NCI-H82 treated with DMSO at 0.1 percent for 48 hours (cell line): ENCODE results near the gene CFAP61.

Source experiments
- DNase-seq: peaks from one replicate; lab custom pipeline; 2025; ENCODE audit not compliant: unreplicated experiment; lab: John Stamatoyannopoulos, UW

CFAP61 gene

GRCh38 chr20:20391115-20391514 lies 338.8 kb downstream of the CFAP61 start:
- no peak for DNase-seq

GRCh38 chr20:20391766-20392165 lies 339.4 kb downstream of the CFAP61 start:
- no peak for DNase-seq

- no peak for DNase-seq
Measured at GRCh38 chr20:20393207-20394120, 341.1 kb downstream of the CFAP61 start.

GRCh38 chr20:20395087-20395486 lies 342.8 kb downstream of the CFAP61 start:
- no peak for DNase-seq

GRCh38 chr20:20395903-20396568 lies 343.7 kb downstream of the CFAP61 start:
- DNase-seq = no peak

GRCh38 chr20:20396794-20397193 lies 344.5 kb downstream of the CFAP61 start:
- no peak for DNase-seq

GRCh38 chr20:20398123-20398522 lies 345.8 kb downstream of the CFAP61 start:
- no peak for DNase-seq

GRCh38 chr20:20399531-20400500 lies 347.5 kb downstream of the CFAP61 start:
- DNase-seq = no peak

GRCh38 chr20:20401991-20402390 lies 349.7 kb downstream of the CFAP61 start:
- DNase-seq = no peak

GRCh38 chr20:20404633-20405032 lies 352.3 kb downstream of the CFAP61 start:
- DNase-seq = no peak

GRCh38 chr20:20405623-20406022 lies 353.3 kb downstream of the CFAP61 start:
- no peak for DNase-seq

GRCh38 chr20:20406306-20406705 lies 354.0 kb downstream of the CFAP61 start:
- DNase-seq = no peak

GRCh38 chr20:20407891-20408805 lies 355.8 kb downstream of the CFAP61 start:
- DNase-seq = peak; percentile 54

GRCh38 chr20:20409331-20409730 lies 357.0 kb downstream of the CFAP61 start:
- no peak for DNase-seq
